HG02763 (cell line): ENCODE data around the gene DFFA.
"Not testable (repeated sequence)": the region's sequence is repeated elsewhere in the genome, so short reads cannot be mapped to it uniquely, and the experiment has no call there.

ENCODE experiments used
- ATAC-seq: cut with Tn5 transposase; IDR thresholded peaks from one replicate; pipeline ENCODE4 v1.9.1; 2021; ENCODE audit warnings: mild to moderate bottlenecking, moderate library complexity; ENCODE audit not compliant: unreplicated experiment

Gene DFFA

GRCh38 chr1:10467078-10467477, 5.3 kb downstream of the DFFA start:
- ATAC-seq: no peak

DNA sequence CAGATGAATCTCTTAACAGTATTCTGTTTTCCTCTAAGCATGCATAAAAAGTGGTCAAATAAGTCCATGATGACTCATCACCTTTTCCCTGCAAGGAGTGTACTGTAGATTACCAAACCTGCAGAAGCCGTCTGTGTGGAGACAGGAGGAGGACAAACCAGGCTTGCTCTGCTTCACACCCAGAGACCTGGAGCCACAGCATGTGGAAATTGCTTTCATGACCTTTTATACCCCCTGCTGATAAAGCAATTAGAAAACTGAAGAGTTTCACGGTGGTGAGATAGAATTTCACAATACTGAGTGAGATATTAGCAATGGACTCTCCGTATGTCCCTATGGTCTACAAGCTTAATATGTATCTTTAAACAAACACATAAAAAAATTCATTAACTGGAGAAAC, 13.1 kb downstream of the DFFA start:
- ATAC-seq: no peak

DNA sequence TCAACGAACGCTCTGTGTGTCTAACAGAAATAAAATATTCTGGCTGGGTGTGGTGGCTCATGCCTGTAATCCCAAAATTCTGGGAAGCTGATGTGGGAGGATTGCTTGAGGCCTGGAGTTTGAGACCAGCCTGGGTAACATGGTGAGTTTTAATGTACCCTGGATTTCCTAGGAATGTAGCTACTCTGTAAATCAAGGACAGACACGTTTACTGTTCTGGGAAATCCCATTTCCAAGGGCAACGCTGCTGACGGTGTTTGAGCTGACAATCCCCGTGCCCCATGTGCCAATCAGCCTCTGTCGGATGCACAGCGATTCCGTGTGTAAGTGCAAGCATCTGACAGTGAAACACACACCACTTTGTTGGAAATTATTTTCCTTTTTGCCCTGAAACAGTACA, 14.5 kb downstream of the DFFA start:
- ATAC-seq: no peak

DNA sequence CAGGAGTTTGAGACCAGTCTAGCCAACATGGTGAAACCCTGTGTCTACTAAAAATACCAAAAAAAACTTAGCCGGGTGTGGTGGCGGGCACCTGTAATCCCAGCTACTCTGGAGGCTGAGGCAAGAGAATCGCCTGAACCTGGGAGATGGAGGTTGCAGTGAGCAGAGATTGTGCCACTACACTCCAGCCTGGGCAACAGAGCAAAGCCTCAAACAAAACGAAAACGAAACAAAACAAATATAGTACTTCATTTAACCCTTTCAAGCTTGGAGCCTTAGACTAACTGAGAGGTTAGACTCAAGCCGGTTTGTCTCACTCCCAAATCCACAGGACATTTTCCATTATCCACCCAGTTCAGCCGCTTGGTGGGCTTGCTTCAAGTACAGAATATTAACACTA, 14.9 kb downstream of the DFFA start:
- ATAC-seq: not testable (repeated sequence)

GRCh38 chr1:10456661-10457060, 15.7 kb downstream of the DFFA start:
- no peak for ATAC-seq

GRCh38 chr1:10456048-10456447, 16.3 kb downstream of the DFFA start:
- no peak for ATAC-seq

DNA sequence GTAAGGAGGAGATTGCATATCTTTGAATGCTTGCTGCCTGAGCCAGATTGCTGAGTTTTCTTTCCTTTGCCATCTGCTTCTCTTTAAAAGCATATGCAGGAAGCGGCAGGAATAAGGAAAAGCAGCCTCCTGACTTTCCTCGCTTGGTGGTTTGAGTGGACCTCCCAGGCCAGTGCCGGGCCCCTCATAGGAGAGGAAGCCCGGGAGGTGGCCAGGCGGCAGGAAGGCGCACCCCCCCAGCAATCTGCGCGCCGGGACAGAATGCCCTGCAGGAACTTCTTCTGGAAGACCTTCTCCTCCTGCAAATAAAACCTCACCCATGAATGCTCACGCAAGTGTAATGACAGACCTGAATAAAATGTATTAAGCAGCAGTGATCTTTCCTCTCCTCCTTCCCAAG, 21.0 kb downstream of the DFFA start:
- ATAC-seq: no peak

DNA sequence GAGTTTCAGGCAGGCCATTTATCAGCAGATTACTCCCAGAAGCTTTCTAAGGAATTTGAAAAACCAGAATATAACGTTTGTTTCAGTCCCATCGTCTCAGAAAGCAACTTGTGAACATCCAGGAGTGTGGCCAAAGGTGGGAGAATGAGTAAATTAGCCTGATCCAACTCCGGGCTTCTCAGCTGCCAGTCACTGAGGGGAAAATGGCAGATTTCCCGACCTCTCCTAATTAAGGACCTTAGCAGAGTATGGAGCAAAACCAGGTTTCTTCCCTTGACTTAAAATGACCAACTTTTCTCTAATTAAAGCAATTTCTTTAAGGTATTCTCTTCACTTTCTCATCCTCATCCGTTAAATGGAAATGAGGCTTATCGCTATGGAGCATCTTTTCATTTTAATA, 21.5 kb downstream of the DFFA start:
- no peak for ATAC-seq

- ATAC-seq: no peak
Observed at GRCh38 chr1:10450156-10450814, 22.0 kb downstream of the DFFA start.

DNA sequence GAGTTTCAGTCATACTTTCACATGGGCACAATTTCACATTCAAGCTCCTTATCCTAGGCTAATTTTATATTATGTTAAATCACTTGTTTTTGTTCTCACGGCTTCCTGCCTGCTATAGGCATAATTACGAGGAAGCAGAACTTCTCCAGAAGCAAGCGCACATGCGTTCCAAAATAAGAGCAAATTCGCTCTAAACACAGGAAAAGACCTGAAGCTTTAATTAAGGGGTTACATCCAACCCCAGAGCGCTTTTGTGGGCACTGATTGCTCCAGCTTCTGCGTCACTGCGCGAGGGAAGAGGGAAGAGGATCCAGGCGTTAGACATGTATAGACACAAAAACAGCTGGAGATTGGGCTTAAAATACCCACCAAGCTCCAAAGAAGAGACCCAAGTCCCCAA, 22.6 kb downstream of the DFFA start, which contains the start of gene CORT:
Gene CORT, plus strand, starts transcription at position 281 of the 400 bp plus-strand sequence. CDS start 193 bp downstream, outside the sequence.
- no peak for ATAC-seq

GRCh38 chr1:10446790-10447422, 25.4 kb downstream of the DFFA start:
- ATAC-seq: no peak

GRCh38 chr1:10444795-10445397, 27.4 kb downstream of the DFFA start:
- no peak for ATAC-seq

GRCh38 chr1:10444248-10444647, 28.1 kb downstream of the DFFA start:
- ATAC-seq: no peak

DNA sequence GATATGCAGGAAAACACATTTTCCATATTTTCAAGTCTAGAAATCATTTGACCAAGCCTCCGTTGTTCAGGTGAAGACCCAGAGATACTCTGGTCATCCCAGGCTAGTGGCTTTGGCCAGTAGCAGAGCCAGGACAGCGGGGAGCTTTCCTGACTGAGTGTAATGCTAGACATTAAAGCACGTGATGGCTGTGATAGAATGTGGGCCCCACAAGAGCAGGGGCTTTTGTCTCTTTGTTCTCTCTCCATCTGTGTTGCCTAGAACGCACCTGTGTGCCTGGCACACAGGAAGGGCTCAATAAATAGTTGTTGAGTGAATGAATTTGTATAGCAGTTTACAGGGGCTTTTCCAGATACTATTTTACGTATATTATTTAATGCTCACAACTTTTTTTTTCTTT, 31.5 kb downstream of the DFFA start:
- ATAC-seq: no peak

GRCh38 chr1:10440305-10440704, 32.0 kb downstream of the DFFA start:
- ATAC-seq: no peak

- no peak for ATAC-seq
Observed at GRCh38 chr1:10438677-10439163, 33.6 kb downstream of the DFFA start.

DNA sequence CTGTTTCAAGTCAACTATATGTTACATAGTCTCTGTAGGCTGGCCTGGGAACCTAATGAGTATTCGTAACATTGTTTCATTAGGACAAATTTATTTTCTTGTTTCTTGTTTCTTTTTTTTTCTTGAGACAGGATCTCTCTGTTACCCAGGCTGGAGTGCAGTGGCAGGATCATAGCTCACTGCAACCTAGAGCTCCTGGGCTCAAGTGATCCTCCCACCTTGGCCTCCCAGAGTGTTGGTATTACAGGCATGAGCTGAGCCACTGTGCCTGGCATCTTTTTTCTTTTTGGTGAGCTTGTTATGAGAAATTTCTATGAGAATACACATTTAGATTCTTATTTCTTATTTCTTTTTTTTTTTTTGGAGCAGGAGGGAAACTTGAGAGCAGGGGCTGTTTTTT, 35.3 kb downstream of the DFFA start:
- no peak for ATAC-seq

- ATAC-seq: no peak
Observed at GRCh38 chr1:10434590-10434989, 37.7 kb downstream of the DFFA start.

DNA sequence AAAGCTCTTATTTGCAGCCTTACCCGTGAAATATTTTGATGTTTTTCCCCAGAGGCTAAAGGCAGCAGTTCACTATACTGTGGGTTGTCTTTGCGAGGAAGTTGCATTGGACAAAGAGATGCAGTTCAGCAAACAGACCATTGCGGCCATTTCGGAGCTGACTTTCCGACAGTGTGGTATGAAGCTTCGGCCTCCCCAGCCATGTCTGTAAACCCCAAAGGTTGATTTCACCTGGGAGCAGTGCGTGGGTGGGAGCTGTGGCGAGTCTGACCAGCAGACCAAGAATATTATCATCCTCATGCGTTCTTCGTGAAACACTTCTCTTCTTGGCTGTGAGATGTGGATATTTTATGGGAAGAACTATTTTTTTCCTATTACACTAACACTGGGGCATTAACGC, 38.5 kb downstream of the DFFA start:
- no peak for ATAC-seq

DNA sequence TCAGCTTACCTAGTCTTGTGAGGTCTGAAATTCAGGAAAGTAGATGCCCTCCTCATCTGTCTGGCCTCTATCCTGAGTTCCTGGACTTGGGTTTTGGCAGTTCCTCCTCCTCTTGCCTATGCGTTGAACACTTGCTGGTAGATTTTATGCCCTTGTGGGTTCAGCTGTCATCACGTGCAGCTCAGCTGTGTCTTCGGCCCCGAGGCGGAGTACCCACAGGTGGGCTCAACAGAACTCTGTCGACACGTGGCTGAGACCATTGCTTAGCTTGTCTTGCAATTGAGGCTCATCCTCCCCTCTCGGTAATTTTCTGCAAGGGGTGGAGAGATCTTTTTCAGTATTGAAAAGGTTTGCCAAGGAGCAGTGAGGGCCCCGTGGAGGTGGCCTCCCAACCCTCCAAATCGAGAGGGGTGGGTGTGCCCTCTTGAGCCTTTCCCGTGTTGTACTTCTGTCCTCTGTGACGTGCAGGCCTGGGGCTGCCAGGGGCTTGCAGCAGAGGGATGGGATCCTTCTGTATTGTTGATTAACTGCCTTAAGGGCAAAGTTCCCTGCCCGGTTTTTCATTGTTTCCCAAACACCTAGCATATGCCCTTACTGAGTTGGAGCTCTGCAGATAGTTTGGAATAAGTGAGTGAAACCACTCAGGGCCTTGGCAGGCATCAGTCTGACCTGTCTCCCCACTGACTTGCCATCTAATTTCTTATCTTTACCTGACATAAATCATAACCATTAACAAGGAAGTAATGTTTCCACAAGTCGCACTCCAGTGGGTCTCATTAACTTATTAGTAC, 39.2 kb downstream of the DFFA start:
- ATAC-seq: no peak

DNA sequence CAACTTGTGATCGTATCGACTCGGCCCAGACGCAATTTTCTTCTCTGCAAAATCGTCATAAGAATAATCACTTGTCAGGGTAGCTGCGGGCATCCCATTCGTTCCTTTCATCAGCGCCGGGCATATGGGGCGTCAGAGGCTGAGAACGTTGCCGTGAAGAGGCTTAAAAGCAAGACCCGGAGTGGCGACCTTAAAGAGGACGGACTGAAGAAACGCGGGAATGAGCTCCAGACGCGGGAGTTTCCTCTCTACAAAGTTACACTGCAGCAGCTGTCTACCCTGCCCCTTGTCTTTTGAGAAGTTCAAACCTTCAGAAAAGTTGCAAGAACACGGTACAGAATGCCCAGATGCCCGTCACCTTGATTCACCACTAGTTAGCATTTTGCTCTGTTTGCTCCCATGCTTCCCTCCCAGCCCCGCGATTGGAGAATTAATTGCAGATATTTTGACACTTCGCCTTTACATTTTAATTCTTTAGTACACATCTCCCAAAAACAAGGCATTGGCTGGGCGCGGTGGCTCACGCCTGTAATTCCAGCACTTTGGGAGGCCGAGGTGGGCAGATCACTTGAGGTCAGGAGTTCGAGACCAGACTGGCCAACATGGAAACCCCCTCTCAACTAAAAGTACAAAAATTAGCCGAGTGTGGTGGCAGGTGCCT, 41.1 kb downstream of the DFFA start:
- ATAC-seq: no peak
